Hepatocyte (in vitro differentiated cells): ENCODE data around the gene ADPRS.

Source experiments
- CTCF ChIP-seq: fragments of 200-600 bp; sonication (generic); IDR thresholded peaks from 2 replicates; pipeline ENCODE4 v1.5.1; 2016; ENCODE audit warnings: antibody characterized with exemption, mild to moderate bottlenecking; ENCODE audit not compliant: poor library complexity
- EZH2 ChIP-seq: fragments of 200-600 bp; sonication (generic); IDR thresholded peaks from 2 replicates; pipeline ENCODE4 v1.6.1; 2016; ENCODE audit warnings: antibody characterized with exemption, mild to moderate bottlenecking, borderline replicate concordance
- EZH2phosphoT487 ChIP-seq: fragments of 200-600 bp; sonication (generic); IDR thresholded peaks from one replicate; pipeline ENCODE4 v1.6.1; 2018; ENCODE audit warnings: antibody characterized with exemption, mild to moderate bottlenecking, low read depth, moderate library complexity; ENCODE audit not compliant: unreplicated experiment, severe bottlenecking

GRCh38 chr1:36053978-36054377 lies 34.7 kb upstream of the ADPRS start:
- no peak for TF ChIP-seq CTCF
- no peak for TF ChIP-seq EZH2phosphoT487
- no peak for TF ChIP-seq EZH2
